Aorta (tissue), 5 donors: ENCODE measurements around the gene CTAG1B. TPM values are rescaled to one million over a fixed set of nuclear protein-coding genes. Genes with fewer than 3 reads are reported as not detected.
"Not testable (repeated sequence)": the region's sequence is repeated elsewhere in the genome, so short reads cannot be mapped to it uniquely, and the experiment has no call there.

Experiments
- ATAC-seq: fragments of 200-7000 bp; cut with Tn5 transposase; one replicate; pipeline ENCODE4 v1.9.1; 2022; ENCODE audit warnings: moderate library complexity; ENCODE audit not compliant: low FRiP score
- DNase-seq, 2 donors: peaks; one replicate each; pipeline ENCODE4 v3.0.0-alpha.2; 2020
- H3K27ac ChIP-seq, 2 donors: one replicate each; pipeline ENCODE4 v1.5.1; 2013; ENCODE audit warnings: low read length in 2 of 2, mild to moderate bottlenecking in 2 of 2, moderate library complexity in 2 of 2, control low read depth in 1 of 2, inconsistent platforms in 1 of 2, low read depth in 1 of 2
- H3K27me3 ChIP-seq, 2 donors: one replicate each; pipeline ENCODE4 v1.6.1; 2013; ENCODE audit warnings: control low read depth in 1 of 2, low read length in 1 of 2, mild to moderate bottlenecking in 1 of 2, moderate library complexity in 1 of 2; ENCODE audit not compliant: insufficient read depth in 2 of 2, control insufficient read depth in 1 of 2
- H3K36me3 ChIP-seq, 2 donors: one replicate each; pipeline ENCODE4 v1.6.1; 2013; ENCODE audit warnings: control low read depth in 1 of 2, low read length in 1 of 2, mild to moderate bottlenecking in 1 of 2; ENCODE audit not compliant: insufficient read depth in 2 of 2, control insufficient read depth in 1 of 2
- H3K4me1 ChIP-seq, 2 donors: one replicate each; pipeline ENCODE4 v1.6.1; 2013; ENCODE audit warnings: low read length in 2 of 2, control low read depth in 1 of 2, mild to moderate bottlenecking in 1 of 2, moderate library complexity in 1 of 2; ENCODE audit not compliant: insufficient read depth in 2 of 2, control insufficient read depth in 1 of 2
- H3K4me3 ChIP-seq, 2 donors: one replicate each; pipeline ENCODE4 v1.5.1; 2013; ENCODE audit warnings: low read length in 2 of 2, control low read depth in 1 of 2, mild to moderate bottlenecking in 1 of 2
- H3K9me3 ChIP-seq: one replicate; pipeline ENCODE4 v1.6.1; 2013; ENCODE audit warnings: mild to moderate bottlenecking, low read length; ENCODE audit not compliant: control insufficient read depth
- WGBS, 2 donors: extraction: QIAGEN DNeasy Blood & Tissue Kit; methylation state at CpG; one replicate each; pipeline ENCODE4 v1.1.7; 2013; 5-methylcytosine and 5-hydroxymethylcytosine counted together
- intact Hi-C, 2 donors: fragments of 100-400 bp; cut with DNase I; formaldehyde crosslinking; loops; one replicate each; pipeline versions ENCODE4 v1.14.2 to v1.15.0; 2022
- polyA plus RNA-seq, 2 donors: library from polyadenylated mRNA; stranded (reverse); fragments of 200-250 nt; gene quantifications; one replicate each; pipeline ENCODE4 v1.2.3, GENCODE V29; 2013
- total RNA-seq, 2 donors: library from RNA; stranded (reverse); fragmentation: NEBNext Ultra II Directional; extraction: Animal tissue kit (Norgen Biotek cat#: 25700); gene quantifications; one replicate each; pipeline ENCODE4 v1.2.1, GENCODE V29; 2021
- donor health status: healthy with polysubstance abuse.
- donor health status: Bipolar disorder and iron deficiency.
- donor health status: DM: no; HTN: no; CAD: no.
- donor health status: DM: no; HTN: no; CAD: no.
- donor health status: DM: yes; HTN: yes; CAD: no.

The CTAG1B gene
- total and polyA plus RNA-seq, 4 donors = not detected

- ATAC-seq = not testable (repeated sequence)
- no CpG with 5 or more reads among the region's 24 CpGs for WGBS, 2 donors
These were observed 26.8 kb upstream of the CTAG1B start for GRCh38 chrX:154645745-154646378.

GRCh38 chrX:154643708-154644107 is 24.6 kb upstream of the CTAG1B start:
- H3K27ac ChIP-seq, H3K27me3 ChIP-seq, DNase-seq, H3K4me3 ChIP-seq, ATAC-seq, H3K9me3 ChIP-seq, H3K4me1 ChIP-seq, intact Hi-C loops, H3K36me3 ChIP-seq: not testable (repeated sequence)
- no CpG with 5 or more reads among the region's 31 CpGs for WGBS, 2 donors

More at GRCh38 chrX:154645745-154646378, 26.8 kb upstream of the CTAG1B start:
- H3K27ac ChIP-seq, DNase-seq, H3K9me3 ChIP-seq, H3K4me1 ChIP-seq, H3K36me3 ChIP-seq, H3K27me3 ChIP-seq, intact Hi-C loops, H3K4me3 ChIP-seq: not testable (repeated sequence)

GRCh38 chrX:154641740-154642139 is 22.7 kb upstream of the CTAG1B start:
- H3K27ac ChIP-seq, DNase-seq, H3K4me3 ChIP-seq, H3K9me3 ChIP-seq, H3K27me3 ChIP-seq, ATAC-seq, H3K4me1 ChIP-seq, intact Hi-C loops, H3K36me3 ChIP-seq: not testable (repeated sequence)
- WGBS, 2 donors = no CpG with 5 or more reads among the region's 10 CpGs

GRCh38 chrX:154633661-154634060 is 14.6 kb upstream of the CTAG1B start:
- H3K4me3 ChIP-seq, DNase-seq, H3K27ac ChIP-seq, intact Hi-C loops, H3K4me1 ChIP-seq, ATAC-seq, H3K27me3 ChIP-seq, H3K9me3 ChIP-seq, H3K36me3 ChIP-seq: not testable (repeated sequence)
- no CpG with 5 or more reads among the region's 11 CpGs for WGBS, 2 donors

GRCh38 chrX:154630949-154631348 is 11.9 kb upstream of the CTAG1B start:
- not testable (repeated sequence) for ATAC-seq, H3K4me1 ChIP-seq
- WGBS, 2 donors = no CpG with 5 or more reads among the region's 11 CpGs

GRCh38 chrX:154628960-154629359 is 9.9 kb upstream of the CTAG1B start:
- H3K4me1 ChIP-seq, H3K36me3 ChIP-seq, H3K4me3 ChIP-seq, H3K9me3 ChIP-seq, H3K27me3 ChIP-seq, ATAC-seq, H3K27ac ChIP-seq, intact Hi-C loops, DNase-seq: not testable (repeated sequence)
- no CpG with 5 or more reads among the region's 5 CpGs for WGBS, 2 donors

More at GRCh38 chrX:154630949-154631348, 11.9 kb upstream of the CTAG1B start:
- H3K27ac ChIP-seq, H3K27me3 ChIP-seq, intact Hi-C loops, H3K36me3 ChIP-seq, H3K4me3 ChIP-seq, H3K9me3 ChIP-seq, DNase-seq: not testable (repeated sequence)

GRCh38 chrX:154620767-154621414 is 1.8 kb upstream of the CTAG1B start:
- H3K4me1 ChIP-seq, H3K27me3 ChIP-seq, H3K36me3 ChIP-seq, intact Hi-C loops, H3K4me3 ChIP-seq, DNase-seq, H3K9me3 ChIP-seq, H3K27ac ChIP-seq, ATAC-seq: not testable (repeated sequence)
- 15 to 21% methylated on average over 3 to 4 of the region's 11 CpGs for WGBS, 2 donors

- H3K36me3 ChIP-seq, H3K27me3 ChIP-seq, H3K4me3 ChIP-seq, intact Hi-C loops, H3K4me1 ChIP-seq, ATAC-seq, H3K27ac ChIP-seq, DNase-seq, H3K9me3 ChIP-seq: not testable (repeated sequence)
- WGBS, 2 donors = 9 to 41% methylated on average over 4 to 5 of the region's 12 CpGs
These were observed 5.5 kb downstream of the CTAG1B start for GRCh38 chrX:154613586-154613985.

GRCh38 chrX:154611146-154611545 is 7.9 kb downstream of the CTAG1B start:
- H3K36me3 ChIP-seq, ATAC-seq, H3K4me3 ChIP-seq, intact Hi-C loops, DNase-seq, H3K27me3 ChIP-seq, H3K27ac ChIP-seq, H3K4me1 ChIP-seq, H3K9me3 ChIP-seq: not testable (repeated sequence)
- WGBS, 2 donors = 90 to 94% methylated on average over 12 of the region's 12 CpGs
